K562 (cell line): ENCODE measurements around the gene USP24. TPM values are rescaled to one million over a fixed set of nuclear protein-coding genes. Genes with fewer than 3 reads are reported as not detected.
A peak's percentile ranks its signal among the peaks of the same experiment; 100 is the strongest.

Experiments
- ATAC-seq: fragments of 200-7000 bp; cut with Tn5 transposase; 3 replicates; pipeline ENCODE4 v1.9.1; 2020; ENCODE audit warnings: moderate library complexity
- BruUV-seq: library from RNA; stranded (reverse); fragments of 400-500 nt; replicated peaks from 2 replicates; lab custom pipeline; 2021; lab: Mats Ljungman, UMichigan
- CTCF ChIA-PET: fragments of 300-600 bp; formaldehyde crosslinking; extraction: SDS; loops from one replicate; lab custom pipeline; 2021; ENCODE audit warnings: low intra/inter-chr PET ratio; lab: Yijun Ruan, JAX
- POLR2A ChIA-PET: fragments of 300-600, 350-650 bp; sonication (Branson Sonifier 250); formaldehyde crosslinking; extraction: SDS; loops from one replicate; lab custom pipeline; 2021; ENCODE audit warnings: antibody characterized with exemption, inconsistent platforms; lab: Yijun Ruan, JAX
- DNase-seq, 4 experiments: peaks; one replicate each; pipeline versions ENCODE4 v3.0.0 to v3.0.0-alpha.2; 2011 to 2018; ENCODE audit warnings: low spot score in 3 of 4, mixed read lengths in 3 of 4; ENCODE audit errors: extremely low read depth in 1 of 4
- FAIRE-seq: peaks from 2 replicates; lab custom pipeline; 2011; peaks lifted over from hg19 to GRCh38; lab: Jason Lieb, UNC
- H2AFZ ChIP-seq: 2 replicates; pipeline ENCODE4 v1.6.0; 2011; ENCODE audit warnings: low read depth, low read length, control low read depth, inconsistent platforms
- H3K27ac ChIP-seq: fragments of 200-600 bp; 3 replicates; pipeline ENCODE4 v1.8.0; 2011; ENCODE audit warnings: low read depth, mild to moderate bottlenecking, control low read depth, inconsistent platforms, low read length, moderate library complexity, mixed read lengths; ENCODE audit errors: extremely low read depth
- H3K27me3 ChIP-seq, 2 experiments: fragments of 300-600 bp in 1 of 2; 2 replicates in 1 of 2; 3 replicates in 1 of 2; pipeline versions ENCODE4 v1.6.0 to v1.8.0; 2011; ENCODE audit warnings: inconsistent platforms in 2 of 2, low read length in 2 of 2, mild to moderate bottlenecking in 1 of 2, mixed read lengths in 1 of 2, moderate library complexity in 1 of 2; ENCODE audit not compliant: control insufficient read depth in 2 of 2, insufficient read depth in 2 of 2
- H3K36me3 ChIP-seq: fragments of 300-600 bp; 3 replicates; pipeline ENCODE4 v1.8.0; 2011; ENCODE audit warnings: mild to moderate bottlenecking, low read length, inconsistent platforms; ENCODE audit not compliant: control insufficient read depth, insufficient read depth
- H3K4me1 ChIP-seq, 2 experiments: fragments of 200-600 bp in 1 of 2; replicated peaks in 1 of 2; 2 replicates in 1 of 2; 3 replicates in 1 of 2; pipeline versions ENCODE4 v1.5.1 to v1.8.0; 2011; ENCODE audit warnings: inconsistent platforms in 2 of 2, low read length in 2 of 2, mild to moderate bottlenecking in 1 of 2, mixed read lengths in 1 of 2, moderate library complexity in 1 of 2; ENCODE audit not compliant: control insufficient read depth in 2 of 2, insufficient read depth in 2 of 2
- H3K4me2 ChIP-seq: 2 replicates; pipeline ENCODE4 v1.6.1; 2011; ENCODE audit warnings: low read length, control low read depth, inconsistent platforms, mixed read lengths; ENCODE audit not compliant: insufficient read depth
- H3K4me3 ChIP-seq: fragments of 200-600 bp; sonication (generic), shearing (Covaris generic); 2 replicates; pipeline ENCODE4 v1.5.1; 2016; ENCODE audit warnings: control low read depth, inconsistent platforms
- H3K79me2 ChIP-seq: fragments of 200-600 bp; 3 replicates; pipeline ENCODE4 v1.8.0; 2011; ENCODE audit warnings: low read length, inconsistent platforms; ENCODE audit not compliant: control insufficient read depth, insufficient read depth
- H3K9ac ChIP-seq, 2 experiments: 2 replicates each; pipeline versions ENCODE4 v1.6.0 to v1.6.1; 2011; ENCODE audit warnings: low read depth in 2 of 2, low read length in 2 of 2, control low read depth in 1 of 2, inconsistent platforms in 1 of 2, mild to moderate bottlenecking in 1 of 2, mixed read lengths in 1 of 2; ENCODE audit not compliant: insufficient read depth in 1 of 2
- H3K9me1 ChIP-seq: one replicate; pipeline ENCODE4 v1.6.0; 2011; ENCODE audit warnings: inconsistent platforms, mild to moderate bottlenecking, low read length, moderate library complexity; ENCODE audit not compliant: control insufficient read depth, insufficient read depth
- H3K9me3 ChIP-seq: replicated peaks from 2 replicates; pipeline ENCODE4 v1.5.1; 2011; ENCODE audit warnings: low read depth, low read length, inconsistent platforms; ENCODE audit not compliant: control insufficient read depth, insufficient read depth
- H4K20me1 ChIP-seq: replicated peaks from 2 replicates; pipeline ENCODE4 v1.6.1; 2011; ENCODE audit warnings: low read length, inconsistent platforms, mixed read lengths; ENCODE audit not compliant: control insufficient read depth, insufficient read depth
- STAT6 ChIP-seq: sonication (generic); formaldehyde crosslinking; IDR thresholded peaks from 2 replicates; pipeline ENCODE4 v1.8.1; 2023; ENCODE audit warnings: mild to moderate bottlenecking, missing genetic modification reagents
- ZNF121 ChIP-seq: sonication (generic); formaldehyde crosslinking; conservative IDR thresholded peaks from 2 replicates; pipeline ENCODE4 v1.8.0; 2022; ENCODE audit warnings: missing genetic modification reagents
- WGBS: fragments of 100-300 bp; shearing (Covaris generic); methylation state at CpG from one replicate; pipeline ENCODE4 v1.1.6; 2016; ENCODE audit warnings: low coverage, mixed read lengths; ENCODE audit not compliant: insufficient coverage; ENCODE audit errors: missing lambda C conversion rate; 5-methylcytosine and 5-hydroxymethylcytosine counted together
- in situ Hi-C: fragments of 300-500 bp; cut with MboI; formaldehyde crosslinking; loops from 4 replicates; pipeline ENCODE4 v1.15.0; 2018; ENCODE audit warnings: inconsistent platforms, mixed read lengths
- intact Hi-C: fragments of 100-400 bp; cut with micrococcal nuclease; formaldehyde crosslinking; loops from 2 replicates; pipeline ENCODE4 v1.14.2; 2022
- polyA plus RNA-seq, 8 experiments: library from polyadenylated mRNA; depleted of rRNA in 4 of 8; stranded (reverse) in 5 of 8; unstranded in 3 of 8; fragments of >200 nt; fragmentation: Nextera tagmentation in 2 of 8; fragmentation: Illumina TruSeq in 1 of 8; extraction: Ambion mirVana in 2 of 8; extraction: Trizol in 1 of 8; gene quantifications; 2 replicates each; pipeline versions ENCODE4 v1.2.1 to v1.2.3, GENCODE V29; 2011 to 2014; ENCODE audit warnings: inconsistent platforms in 1 of 8, missing spikeins in 1 of 8
- total RNA-seq, 7 experiments: library from RNA; depleted of rRNA in 6 of 7; stranded (reverse); fragments of >200 nt in 6 of 7; fragmentation: Illumina TruSeq in 2 of 7; extraction: Trizol in 2 of 7; gene quantifications; 2 replicates each; pipeline versions ENCODE4 v1.2.1 to v1.2.3, GENCODE V29; 2011 to 2021; ENCODE audit warnings: low replicate concordance in 1 of 7

USP24 gene
- total and polyA plus RNA-seq, 9 of the 15 experiments (the other 6 are each of a cell fraction or from before 2014, with no cell fraction given): 7.7 to 62.6 (median 36.8) TPM

DNA sequence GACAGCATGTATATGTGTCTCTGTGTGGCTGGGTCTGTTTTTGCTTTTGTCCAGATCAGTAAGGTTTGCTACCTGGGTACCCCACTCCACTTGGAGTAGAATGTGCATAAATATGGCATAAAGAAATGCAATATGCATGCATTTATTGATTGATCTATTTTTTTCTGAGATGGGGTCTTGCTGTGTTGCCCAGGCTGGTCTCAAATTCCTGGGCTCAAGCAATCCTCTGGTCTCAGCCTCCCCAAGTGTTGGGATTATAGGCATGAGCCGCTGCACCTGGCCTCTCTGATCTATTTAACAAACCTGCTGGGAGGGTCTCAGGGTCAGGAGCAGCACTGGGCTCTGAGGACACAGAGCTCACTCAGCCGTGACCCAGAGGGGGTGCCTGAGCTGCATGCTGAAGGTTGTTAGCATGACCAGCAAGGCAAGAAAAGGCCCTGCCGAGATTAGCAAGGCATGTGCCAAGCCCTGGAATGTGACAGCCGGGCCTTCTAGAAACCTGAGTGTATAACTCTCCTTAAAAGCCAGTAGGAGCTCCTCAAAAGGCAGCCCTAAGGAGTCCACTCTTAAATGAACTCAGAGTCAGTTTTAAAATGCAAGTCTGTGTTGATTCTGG, 153.3 kb downstream of the USP24 start:
- Histone ChIP-seq H3K4me3 (no peak overlapping the region), H3K79me2 (no peaks in the 10 kb centered on the region), H3K27me3 (no peaks in the 10 kb centered on the region), H3K27ac (no peak overlapping the region), H3K4me2 (no peak overlapping the region), H2AFZ (no peak overlapping the region), H4K20me1 (0 out of 2 replicates have a peak, but pooled peaks cover 3% of the 10 kb centered on the region), H3K9me3 (no peaks in the 10 kb centered on the region), H3K9ac (no peak overlapping the region), H3K9me1 (no peaks in the 10 kb centered on the region), H3K4me1 (peaks cover 0 to 8% of the 10 kb centered on the region in 2 experiments; a peak in 2 of 5 replicates), H3K36me3 (peaks cover 97% of the 10 kb centered on the region; the same call in 2 of the 3 replicates)
- CTCF ChIA-PET: no interaction called here
- POLR2A ChIA-PET: interaction anchor here (1.3 to 3.4 kb wide), 3 partner anchors 13 to 18 kb away, joined by 4 to 24 read pairs (median 5); no protein-coding TSS in a partner anchor
- WGBS: 65% methylated on average over 4 of the region's 4 CpGs
- BruUV-seq: no TSS peak
- TF ChIP-seq STAT6 (CRISPR knock-in tag) (no peak), ZNF121 (peak; percentile 81)
- FAIRE-seq: no peak
- in situ Hi-C loops: no loop called here
- ATAC-seq: no peak
- no peak for DNase-seq
- intact Hi-C loops: no loop called here
